ENCODE results near the gene SNRPD3.
"Not testable (repeated sequence)": the region's sequence is repeated elsewhere in the genome, so short reads cannot be mapped to it uniquely, and the experiment has no call there.

SNRPD3 gene

GRCh38 chr22:24516301-24516737 is 39.5 kb upstream of the SNRPD3 start:
- TF ChIP-seq Cebpa-rat (IDR thresholded peaks at IDR 0.05): no peak
- H3K36me3 ChIP-seq: no peaks in the 10 kb centered on the region
- H3K27ac ChIP-seq: no peak overlapping the region
- peaks cover 93% of the 10 kb centered on the region for H3K4me1 ChIP-seq
- no peak overlapping the region for H3K4me3 ChIP-seq
- H3K27me3 ChIP-seq: no peaks in the 10 kb centered on the region
- H3K4me2 ChIP-seq: peak overlapping the region; percentile 60
- no peak overlapping the region for H3K9ac ChIP-seq
- no peaks in the 10 kb centered on the region for H3K9me3 ChIP-seq
- 0 out of 2 replicates have a peak, but pooled peaks cover 9% of the 10 kb centered on the region for H4K20me1 ChIP-seq

DNA sequence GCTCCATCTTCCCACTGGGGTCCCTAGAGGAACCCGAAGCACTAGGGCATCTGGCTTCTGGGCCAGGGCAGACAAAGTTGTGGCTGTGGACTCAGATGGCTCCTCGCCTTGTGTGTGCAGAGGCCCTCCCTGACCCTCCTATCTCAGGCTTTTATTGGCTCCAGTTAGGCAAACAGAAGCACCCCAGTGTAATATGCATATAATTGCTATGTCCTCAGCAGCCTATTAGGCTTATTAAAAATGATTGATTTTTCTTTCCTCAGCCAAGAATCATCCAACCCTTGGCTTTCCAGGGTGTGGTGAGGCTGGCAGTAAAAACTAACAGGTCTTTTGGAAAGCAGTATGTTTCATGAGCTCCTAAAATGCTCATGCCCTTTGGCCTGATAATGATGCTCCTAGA is 38.4 kb upstream of the SNRPD3 start:
- 0 out of 2 replicates have a peak, but pooled peaks cover 9% of the 10 kb centered on the region for H4K20me1 ChIP-seq
- TF ChIP-seq Cebpa-rat (IDR thresholded peaks at IDR 0.05): no peak
- no peaks in the 10 kb centered on the region for H3K27me3 ChIP-seq
- no peak overlapping the region for H3K4me3 ChIP-seq
- peak overlapping the region; percentile 79 for H3K4me2 ChIP-seq
- H3K27ac ChIP-seq: no peak overlapping the region
- no peaks in the 10 kb centered on the region for H3K9me3 ChIP-seq
- H3K4me1 ChIP-seq: peaks cover 93% of the 10 kb centered on the region
- H3K36me3 ChIP-seq: no peaks in the 10 kb centered on the region
- no peak overlapping the region for H3K9ac ChIP-seq

- Histone ChIP-seq H3K4me3 (no peak overlapping the region), H3K27me3 (no peaks in the 10 kb centered on the region), H3K4me1 (peaks cover 92% of the 10 kb centered on the region), H3K27ac (no peak overlapping the region), H4K20me1 (0 out of 2 replicates have a peak, but pooled peaks cover 9% of the 10 kb centered on the region), H3K9me3 (no peaks in the 10 kb centered on the region), H3K9ac (no peak overlapping the region), H3K36me3 (no peaks in the 10 kb centered on the region), H3K4me2 (peak overlapping the region; percentile 79)
- TF ChIP-seq Cebpa-rat (IDR thresholded peaks at IDR 0.05): no peak
These were observed 37.6 kb upstream of the SNRPD3 start for GRCh38 chr22:24518228-24518627.

DNA sequence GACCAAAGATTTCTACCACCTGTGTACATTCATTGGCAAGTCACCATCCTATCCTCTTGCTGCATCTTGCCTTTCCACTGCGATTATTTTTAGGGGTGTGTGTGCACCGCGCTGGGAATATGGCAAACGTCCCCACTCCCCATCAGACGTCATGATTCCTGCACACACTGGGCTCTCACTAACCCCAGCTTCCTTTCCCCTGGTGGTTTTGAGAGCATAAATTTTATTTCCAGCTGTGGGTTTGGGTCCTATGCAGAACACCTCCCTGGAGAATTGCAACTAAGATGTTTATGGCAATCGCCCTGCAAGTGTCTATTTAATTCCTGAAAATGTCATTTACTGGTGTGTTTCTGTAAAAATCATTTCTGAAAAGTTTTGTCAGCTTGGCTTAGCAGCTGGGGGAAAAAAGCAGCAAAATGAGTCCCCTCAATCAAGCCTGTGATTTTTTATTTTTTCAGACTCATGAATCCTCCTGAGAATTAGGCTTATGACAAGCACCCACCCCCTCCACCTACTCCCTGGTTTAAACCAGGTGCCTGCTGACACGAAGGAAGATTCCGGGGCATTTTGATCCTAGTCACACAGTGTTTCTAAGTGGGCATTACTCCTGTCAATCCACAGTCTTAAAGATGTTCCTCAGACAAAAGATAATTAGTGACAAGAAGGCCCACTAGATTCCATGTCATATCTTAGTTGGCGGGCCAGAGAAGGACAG is 36.9 kb upstream of the SNRPD3 start:
- Histone ChIP-seq H3K9me3 (no peaks in the 10 kb centered on the region), H3K4me3 (0 out of 2 replicates have a peak overlapping the region, but pooled peaks have one; percentile 4), H3K27me3 (no peaks in the 10 kb centered on the region), H3K27ac (peak overlapping the region; percentile 5; the same call in 1 of the 2 replicates), H3K4me1 (peaks cover 92% of the 10 kb centered on the region), H3K36me3 (no peaks in the 10 kb centered on the region), H4K20me1 (0 out of 2 replicates have a peak, but pooled peaks cover 9% of the 10 kb centered on the region), H3K4me2 (peak overlapping the region; percentile 79), H3K9ac (peak overlapping the region; percentile 5; the same call in 1 of the 2 replicates)
- no peak for TF ChIP-seq Cebpa-rat (IDR thresholded peaks at IDR 0.05)

GRCh38 chr22:24519496-24519895 is 36.3 kb upstream of the SNRPD3 start:
- Histone ChIP-seq H3K4me3 (no peak overlapping the region), H3K27ac (peak overlapping the region; percentile 5; the same call in 1 of the 2 replicates), H3K36me3 (no peaks in the 10 kb centered on the region), H3K9ac (peak overlapping the region; percentile 5; the same call in 1 of the 2 replicates), H3K4me2 (peak overlapping the region; percentile 79), H3K4me1 (peaks cover 86% of the 10 kb centered on the region), H3K9me3 (no peaks in the 10 kb centered on the region), H3K27me3 (no peaks in the 10 kb centered on the region), H4K20me1 (0 out of 2 replicates have a peak, but pooled peaks cover 9% of the 10 kb centered on the region)
- no peak for TF ChIP-seq Cebpa-rat (IDR thresholded peaks at IDR 0.05)

- no peaks in the 10 kb centered on the region for H3K36me3 ChIP-seq
- H3K27ac ChIP-seq: no peak overlapping the region
These were observed 34.0 kb upstream of the SNRPD3 start for GRCh38 chr22:24521791-24522245.

GRCh38 chr22:24523873-24524272 is 31.9 kb upstream of the SNRPD3 start:
- H4K20me1 ChIP-seq: 0 out of 2 replicates have a peak, but pooled peaks cover 6% of the 10 kb centered on the region

More at GRCh38 chr22:24521791-24522245, 34.0 kb upstream of the SNRPD3 start:
- H3K4me2 ChIP-seq: peak overlapping the region; percentile 35
- no peaks in the 10 kb centered on the region for H3K9me3 ChIP-seq
- peaks cover 67% of the 10 kb centered on the region for H3K4me1 ChIP-seq
- H3K4me3 ChIP-seq: no peak overlapping the region
- TF ChIP-seq Cebpa-rat (IDR thresholded peaks at IDR 0.05): no peak
- peak overlapping the region; percentile 31; the same call in 1 of the 2 replicates for H3K9ac ChIP-seq
- no peaks in the 10 kb centered on the region for H3K27me3 ChIP-seq
- H4K20me1 ChIP-seq: 0 out of 2 replicates have a peak, but pooled peaks cover 9% of the 10 kb centered on the region

DNA sequence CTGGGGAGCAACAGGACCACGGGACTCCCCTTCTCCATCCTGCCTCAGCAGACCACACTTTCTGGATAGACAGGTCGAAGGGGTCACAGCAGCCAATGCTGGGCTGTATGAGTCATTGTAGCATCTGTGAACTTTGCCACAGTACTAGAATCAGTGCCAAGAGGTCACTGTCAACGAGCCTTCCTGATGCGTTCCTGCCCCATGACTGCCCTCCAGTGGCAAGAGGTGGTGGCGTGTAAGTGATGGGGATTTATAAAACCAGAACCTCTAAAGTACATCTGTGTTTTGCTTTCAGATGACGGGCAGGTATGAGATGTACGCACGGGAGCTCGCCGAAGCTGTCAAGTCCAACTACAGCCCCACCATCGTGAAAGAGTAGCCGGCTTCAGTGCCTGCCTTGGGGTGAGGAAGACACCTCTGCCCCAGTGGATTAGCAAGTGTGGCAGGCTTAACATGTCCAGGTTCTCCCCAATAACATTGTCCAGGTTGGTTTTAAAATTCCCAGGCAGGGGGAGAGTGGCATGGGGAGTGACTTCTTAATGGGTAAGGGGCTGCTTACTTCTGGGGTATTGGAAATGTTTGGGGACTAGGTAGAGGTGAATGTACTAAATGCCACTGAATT is 30.3 kb upstream of the SNRPD3 start:
- Histone ChIP-seq H3K4me2 (no peak overlapping the region), H3K4me3 (no peak overlapping the region), H3K9me3 (no peaks in the 10 kb centered on the region), H3K36me3 (no peaks in the 10 kb centered on the region), H3K27ac (no peak overlapping the region), H4K20me1 (no peaks in the 10 kb centered on the region), H3K27me3 (no peaks in the 10 kb centered on the region), H3K4me1 (peaks cover 29% of the 10 kb centered on the region), H3K9ac (no peak overlapping the region)
- TF ChIP-seq Cebpa-rat (IDR thresholded peaks at IDR 0.05): no peak

More at GRCh38 chr22:24523873-24524272, 31.9 kb upstream of the SNRPD3 start:
- Histone ChIP-seq H3K9ac (no peak overlapping the region), H3K9me3 (no peaks in the 10 kb centered on the region), H3K36me3 (no peaks in the 10 kb centered on the region), H3K4me1 (peaks cover 46% of the 10 kb centered on the region), H3K27ac (0 out of 2 replicates have a peak overlapping the region, but pooled peaks have one; percentile 18), H3K4me3 (no peak overlapping the region), H3K27me3 (no peaks in the 10 kb centered on the region), H3K4me2 (no peak overlapping the region)
- no peak for TF ChIP-seq Cebpa-rat (IDR thresholded peaks at IDR 0.05)

- no peak for TF ChIP-seq Cebpa-rat (IDR thresholded peaks at IDR 0.05)
- H4K20me1 ChIP-seq: no peaks in the 10 kb centered on the region
- no peaks in the 10 kb centered on the region for H3K9me3 ChIP-seq
- no peak overlapping the region for H3K27ac ChIP-seq
- no peak overlapping the region for H3K4me3 ChIP-seq
- no peak overlapping the region for H3K4me2 ChIP-seq
- no peaks in the 10 kb centered on the region for H3K36me3 ChIP-seq
- no peak overlapping the region for H3K9ac ChIP-seq
- H3K27me3 ChIP-seq: no peaks in the 10 kb centered on the region
- peaks cover 29% of the 10 kb centered on the region for H3K4me1 ChIP-seq
These were observed 29.6 kb upstream of the SNRPD3 start for GRCh38 chr22:24526191-24526590.

DNA sequence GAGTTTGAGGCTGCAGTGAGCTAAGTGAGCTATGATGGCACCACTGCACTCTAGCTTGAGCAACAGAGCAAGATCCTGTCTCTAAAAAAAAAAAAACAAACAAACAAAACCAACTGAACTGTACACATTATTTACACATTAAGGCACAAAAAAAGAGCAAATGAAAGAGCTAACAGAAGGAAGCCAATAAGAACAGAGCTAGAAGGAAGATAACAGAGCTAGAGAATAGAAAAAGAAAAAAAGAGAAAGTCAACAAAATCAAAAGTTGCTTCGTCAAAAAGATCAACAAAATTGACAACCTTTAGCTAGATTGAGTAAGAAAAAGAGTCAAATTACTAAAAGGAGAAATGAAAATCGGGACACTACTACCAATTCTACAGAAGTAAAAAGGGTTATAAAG is 25.9 kb upstream of the SNRPD3 start:
- Histone ChIP-seq H3K9me3 (no peaks in the 10 kb centered on the region), H4K20me1 (no peaks in the 10 kb centered on the region), H3K27me3 (no peaks in the 10 kb centered on the region), H3K4me1 (peaks cover 4% of the 10 kb centered on the region; the same call in 1 of the 2 replicates), H3K27ac (no peak overlapping the region), H3K4me3 (no peak overlapping the region), H3K36me3 (no peaks in the 10 kb centered on the region), H3K4me2 (no peak overlapping the region), H3K9ac (no peak overlapping the region)
- TF ChIP-seq Cebpa-rat (IDR thresholded peaks at IDR 0.05): no peak

GRCh38 chr22:24530968-24531367 is 24.8 kb upstream of the SNRPD3 start:
- not testable (repeated sequence) for H3K9me3 ChIP-seq, H3K4me3 ChIP-seq, H3K36me3 ChIP-seq, H4K20me1 ChIP-seq, H3K4me1 ChIP-seq, H3K9ac ChIP-seq, H3K4me2 ChIP-seq, H3K27me3 ChIP-seq, H3K27ac ChIP-seq
